Peyer's patch (tissue), 4 donors: Measurements from ENCODE around the gene ZNF354C.

Experiments used
- CTCF ChIP-seq, 6 experiments: fragments of 450-650 bp in 4 of 6; fragments of 200-600 bp in 2 of 6; sonication (generic) in 1 of 6; IDR thresholded peaks; one replicate each; pipeline ENCODE4 v1.5.1; 2017 to 2019; ENCODE audit warnings: antibody characterized with exemption in 6 of 6, mild to moderate bottlenecking in 3 of 6, moderate library complexity in 1 of 6
- POLR2A ChIP-seq, 2 donors: fragments of 450-650 bp; IDR thresholded peaks; one replicate each; pipeline ENCODE4 v1.5.1; 2017; ENCODE audit warnings: antibody characterized with exemption in 2 of 2, mild to moderate bottlenecking in 2 of 2, moderate library complexity in 2 of 2

- TF ChIP-seq CTCF (IDR thresholded peaks at IDR 0.05) (no peak), POLR2A (IDR thresholded peaks at IDR 0.05) (no peak)
Measured at GRCh38 chr5:179115307-179115706, 55.1 kb downstream of the ZNF354C start.
